ENCODE results near the gene RBM39.

Gene RBM39

DNA sequence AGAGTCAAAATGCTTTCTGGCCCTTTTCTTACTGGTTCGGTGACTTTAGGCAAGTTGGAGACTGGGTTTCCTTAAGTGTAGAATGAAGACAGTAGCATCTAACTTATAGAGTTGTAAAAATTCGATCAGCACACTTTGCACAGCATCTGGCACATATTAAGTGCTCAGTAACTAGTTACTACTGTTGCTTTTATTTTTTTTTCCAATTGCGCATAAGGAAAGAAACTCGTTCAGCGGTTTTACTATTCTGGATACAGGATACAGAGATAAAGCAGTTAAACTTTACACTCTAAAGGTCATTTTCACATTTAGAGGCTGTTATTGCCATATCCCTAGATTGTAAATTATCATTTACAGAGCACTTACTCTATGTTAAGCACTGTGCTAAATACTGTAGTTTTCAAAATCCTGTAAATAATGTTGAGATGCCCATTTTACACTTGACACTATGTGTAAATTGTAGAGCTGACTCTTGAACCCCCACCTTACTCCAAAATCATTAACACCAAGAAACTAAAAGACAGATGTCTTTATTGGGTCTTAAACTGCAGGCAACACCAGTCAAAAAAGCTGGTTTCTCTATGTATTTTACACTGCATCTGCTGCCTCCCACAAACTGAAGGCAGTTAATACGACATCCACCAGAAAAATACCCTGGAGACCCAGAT is 42.0 kb downstream of the RBM39 start:
- TF ChIP-seq CTCF (IDR thresholded peaks at IDR 0.05; ENCODE audit: low read length) (no peak), EZH2 (IDR thresholded peaks at IDR 0.05; ENCODE audit: borderline replicate concordance, low read length) (no peak)
- Histone ChIP-seq H3K4me1 (ENCODE audit: insufficient read depth, low read length, severe bottlenecking) (peaks cover 29% of the 10 kb centered on the region), H3F3A (ENCODE audit: insufficient read depth, low read length) (peaks cover 35% of the 10 kb centered on the region), H3K9me2 (ENCODE audit: low read depth, low read length) (no peaks in the 10 kb centered on the region), H4K20me1 (ENCODE audit: insufficient read depth, low read length) (no peaks in the 10 kb centered on the region), H3K4me2 (ENCODE audit: low read length) (peak overlapping the region; percentile 99), H3K36me3 (ENCODE audit: insufficient read depth, low read length) (peaks cover 50% of the 10 kb centered on the region), H3K9me3 (ENCODE audit: low read length) (no peaks in the 10 kb centered on the region), H3K9ac (ENCODE audit: low read length) (peak overlapping the region; percentile 90), H3K27ac (ENCODE audit: low read depth, low read length, poor library complexity, severe bottlenecking) (peak overlapping the region; percentile 76), H2AFZ (ENCODE audit: low read length) (no peak overlapping the region), H3K4me3 (ENCODE audit: low read depth, low read length, poor library complexity, severe bottlenecking) (peak overlapping the region; percentile 87), H3K79me2 (ENCODE audit: insufficient read depth, low read length) (no peaks in the 10 kb centered on the region; the same call in 1 of the 2 replicates), H3K27me3 (ENCODE audit: insufficient read depth, low read length) (no peaks in the 10 kb centered on the region)

DNA sequence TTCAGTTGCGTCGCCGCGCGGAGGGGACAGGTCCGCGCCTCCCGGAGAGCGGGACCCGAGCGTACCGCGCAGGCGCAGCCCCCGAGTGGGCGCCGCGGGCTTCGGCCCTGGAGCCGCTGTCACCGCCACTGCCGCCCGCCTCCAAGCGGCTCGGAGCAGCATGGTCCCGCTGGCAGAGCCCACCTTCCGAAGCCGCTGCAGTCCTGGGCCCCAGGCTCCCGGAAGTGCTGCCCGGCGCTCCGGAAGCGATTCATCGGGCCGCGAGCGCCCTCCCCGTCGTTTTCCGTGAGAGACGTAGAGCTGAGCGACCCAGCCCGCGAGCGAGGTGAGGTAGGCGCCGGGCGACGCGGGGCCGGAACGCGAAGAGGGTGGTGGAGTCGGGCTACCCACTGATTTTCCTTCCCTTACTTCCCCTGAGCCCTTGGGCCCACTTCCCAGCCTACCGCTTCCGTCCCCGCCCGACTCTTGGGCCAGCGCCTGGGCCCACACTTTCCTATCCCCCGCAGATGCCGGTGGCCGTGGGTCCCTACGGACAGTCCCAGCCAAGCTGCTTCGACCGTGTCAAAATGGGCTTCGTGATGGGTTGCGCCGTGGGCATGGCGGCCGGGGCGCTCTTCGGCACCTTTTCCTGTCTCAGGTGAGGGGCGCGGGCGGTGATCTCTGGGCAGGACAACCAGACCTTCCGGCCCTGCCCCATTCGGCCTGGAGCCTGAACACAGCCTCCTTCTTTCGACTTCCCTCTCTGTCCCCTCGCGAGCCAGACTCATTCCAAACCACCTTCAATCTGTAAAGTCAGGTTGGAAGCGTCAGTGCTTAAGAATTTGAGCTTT is 42.7 kb downstream of the RBM39 start, which contains the start of the genes NFS1 and ROMO1:
Gene NFS1 (minus strand): TSS at position 226 of the 830 bp plus-strand sequence. CDS start 64 bp downstream, at position 162.
Gene ROMO1 (plus strand): TSS at position 279 of the 830 bp plus-strand sequence. CDS start 228 bp downstream, at position 507.
- peak within 1 kb of the TSS; percentile 76 for H3K27ac ChIP-seq (ENCODE audit: low read depth, low read length, poor library complexity, severe bottlenecking)
- peaks cover 28% of the 10 kb centered on the region for H3F3A ChIP-seq (ENCODE audit: insufficient read depth, low read length)
- no peaks in the 10 kb centered on the region; the same call in 1 of the 2 replicates for H3K79me2 ChIP-seq (ENCODE audit: insufficient read depth, low read length)
- H4K20me1 ChIP-seq (ENCODE audit: insufficient read depth, low read length) = no peaks in the 10 kb centered on the region
- H3K9me2 ChIP-seq (ENCODE audit: low read depth, low read length) = no peaks in the 10 kb centered on the region
- no peak for TF ChIP-seq EZH2 (IDR thresholded peaks at IDR 0.05; ENCODE audit: borderline replicate concordance, low read length)
- peak; percentile 14; the same call in 1 of the 2 replicates for TF ChIP-seq CTCF (IDR thresholded peaks at IDR 0.05; ENCODE audit: low read length)
- no peaks in the 10 kb centered on the region for H3K9me3 ChIP-seq (ENCODE audit: low read length)
- H3K4me2 ChIP-seq (ENCODE audit: low read length) = peak within 1 kb of the TSS; percentile 99
- H3K4me1 ChIP-seq (ENCODE audit: insufficient read depth, low read length, severe bottlenecking) = peaks cover 29% of the 10 kb centered on the region
- peaks cover 45% of the 10 kb centered on the region for H3K36me3 ChIP-seq (ENCODE audit: insufficient read depth, low read length)
- peak within 1 kb of the TSS; percentile 90 for H3K9ac ChIP-seq (ENCODE audit: low read length)
- peak within 1 kb of the TSS; percentile 87 for H3K4me3 ChIP-seq (ENCODE audit: low read depth, low read length, poor library complexity, severe bottlenecking)
- H3K27me3 ChIP-seq (ENCODE audit: insufficient read depth, low read length) = no peaks in the 10 kb centered on the region
- H2AFZ ChIP-seq (ENCODE audit: low read length) = peak within 1 kb of the TSS; percentile 60; the same call in 1 of the 2 replicates

DNA sequence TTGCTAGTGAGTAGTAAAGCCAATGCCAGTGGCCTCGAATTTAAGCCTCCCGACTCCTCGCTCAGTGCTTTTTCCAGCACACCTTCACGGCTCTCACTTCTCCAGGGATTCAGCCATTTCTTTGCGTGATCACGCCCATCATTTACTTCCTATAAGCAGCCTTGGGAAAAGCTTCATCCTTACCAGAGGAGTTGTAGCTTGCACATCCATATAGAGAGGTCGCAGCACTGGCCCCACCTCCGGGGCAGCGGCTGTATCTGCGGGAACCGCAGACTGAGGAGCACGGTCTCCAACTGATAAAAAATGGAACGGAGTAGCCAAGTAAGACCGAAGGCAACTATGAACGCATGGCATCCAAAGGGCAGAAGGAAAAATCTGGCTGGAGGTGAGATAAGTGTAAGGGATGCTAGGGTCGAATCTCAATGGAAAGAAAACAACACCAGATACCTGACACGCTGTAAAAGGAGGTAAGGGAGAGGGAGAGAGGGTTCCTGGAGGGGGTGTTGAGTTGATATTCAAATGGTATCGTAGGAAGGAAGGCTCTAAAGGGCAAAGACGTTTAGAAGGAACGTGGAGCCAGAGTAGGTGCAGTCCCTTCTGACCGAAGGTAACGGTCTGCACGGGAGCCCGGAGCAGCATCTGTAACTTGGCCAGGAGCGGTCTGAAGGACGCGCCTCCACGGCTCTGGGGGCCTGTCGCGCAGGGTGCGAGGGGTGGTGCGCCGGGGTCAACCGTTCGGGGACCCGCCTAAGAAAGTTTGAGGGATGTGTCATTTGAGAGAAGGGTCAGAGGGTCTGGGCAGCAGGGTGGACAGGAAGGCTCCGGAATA is 43.5 kb downstream of the RBM39 start:
- H3K4me2 ChIP-seq (ENCODE audit: low read length) = peak overlapping the region; percentile 99
- no peak for TF ChIP-seq CTCF (IDR thresholded peaks at IDR 0.05; ENCODE audit: low read length)
- TF ChIP-seq EZH2 (IDR thresholded peaks at IDR 0.05; ENCODE audit: borderline replicate concordance, low read length) = no peak
- no peaks in the 10 kb centered on the region for H4K20me1 ChIP-seq (ENCODE audit: insufficient read depth, low read length)
- no peaks in the 10 kb centered on the region for H3K9me3 ChIP-seq (ENCODE audit: low read length)
- peaks cover 29% of the 10 kb centered on the region for H3K4me1 ChIP-seq (ENCODE audit: insufficient read depth, low read length, severe bottlenecking)
- peak overlapping the region; percentile 90 for H3K9ac ChIP-seq (ENCODE audit: low read length)
- H3F3A ChIP-seq (ENCODE audit: insufficient read depth, low read length) = peaks cover 19% of the 10 kb centered on the region
- H3K27me3 ChIP-seq (ENCODE audit: insufficient read depth, low read length) = no peaks in the 10 kb centered on the region
- peak overlapping the region; percentile 60; the same call in 1 of the 2 replicates for H2AFZ ChIP-seq (ENCODE audit: low read length)
- H3K27ac ChIP-seq (ENCODE audit: low read depth, low read length, poor library complexity, severe bottlenecking) = peak overlapping the region; percentile 59
- no peaks in the 10 kb centered on the region for H3K9me2 ChIP-seq (ENCODE audit: low read depth, low read length)
- peaks cover 37% of the 10 kb centered on the region for H3K36me3 ChIP-seq (ENCODE audit: insufficient read depth, low read length)
- H3K79me2 ChIP-seq (ENCODE audit: insufficient read depth, low read length) = no peaks in the 10 kb centered on the region; the same call in 1 of the 2 replicates
- H3K4me3 ChIP-seq (ENCODE audit: low read depth, low read length, poor library complexity, severe bottlenecking) = peak overlapping the region; percentile 87

Measured in OCI-LY1 (cell line).